ENCODE measurements around the gene BCORL1. TPM values are rescaled to one million over a fixed set of nuclear protein-coding genes. Genes with fewer than 3 reads are reported as not detected.
A peak's percentile ranks its signal among the peaks of the same experiment; 100 is the strongest.

The BCORL1 gene
- total RNA-seq, 2 donors from 2014 or later = 9.9 to 18.8 TPM

DNA sequence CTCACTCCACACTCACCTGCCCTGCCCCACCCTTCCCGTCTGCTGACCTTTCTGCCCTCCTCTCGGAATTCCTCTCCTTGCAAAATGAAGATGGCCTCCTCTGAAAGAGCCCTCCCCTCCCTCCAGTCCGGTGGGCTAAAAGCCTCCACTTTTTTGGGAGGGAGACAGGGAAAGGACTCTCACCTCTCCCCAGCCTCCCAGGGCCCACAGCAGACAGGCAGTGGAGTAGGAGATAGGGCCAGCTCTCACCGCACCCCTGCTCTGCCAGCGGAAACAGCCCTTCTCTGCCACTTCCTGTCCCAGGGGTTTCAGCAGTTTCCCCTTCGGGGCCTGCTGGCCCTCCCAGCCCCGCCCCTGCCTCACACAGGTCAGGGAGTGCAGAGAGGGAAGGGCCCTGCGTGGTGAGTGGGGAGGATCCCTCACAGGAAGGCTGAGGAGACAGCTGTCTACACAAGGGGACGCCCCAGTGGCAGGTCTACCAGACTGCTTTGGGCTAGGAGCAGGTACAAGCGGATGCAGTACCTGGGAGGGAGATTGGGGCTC is 109.6 kb downstream of the BCORL1 start:
- H3K27ac Mint-ChIP-seq = peak overlapping the region; percentile 86 to 97
- H3K27me3 Mint-ChIP-seq = no peaks in the 10 kb centered on the region
- ATAC-seq (peak; percentile 96 to 97), DNase-seq (ENCODE audit: low spot score) (peak; percentile 91)
- no peaks in the 10 kb centered on the region for H3K9me3 Mint-ChIP-seq
- H3K36me3 Mint-ChIP-seq = no peaks in the 10 kb centered on the region
- peak overlapping the region; percentile 81 for H3K4me3 Mint-ChIP-seq
- H3K4me1 Mint-ChIP-seq (ENCODE audit: low read depth in 2 of 2) = peaks cover 25 to 53% of the 10 kb centered on the region in 2 donors

DNA sequence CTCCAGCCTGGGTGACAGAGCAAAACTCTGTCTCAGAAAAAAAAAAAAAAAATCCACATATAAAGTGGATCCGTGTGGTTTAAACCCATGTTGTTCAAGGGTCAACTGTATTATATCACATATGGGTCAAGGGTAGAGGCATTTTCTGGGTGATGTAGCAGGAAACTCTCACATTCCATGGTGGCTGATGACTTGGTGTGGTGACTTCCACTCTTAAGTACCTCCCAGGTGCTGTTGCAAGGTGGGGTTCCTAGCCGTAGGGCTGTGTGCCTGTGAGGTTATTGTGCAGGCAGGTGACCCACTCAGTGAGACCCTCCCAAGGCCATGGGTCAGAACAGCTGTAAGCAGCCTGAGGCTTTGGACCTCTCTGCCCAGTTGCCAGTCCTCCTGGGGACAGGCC is 110.8 kb downstream of the BCORL1 start:
- H3K36me3 Mint-ChIP-seq = no peaks in the 10 kb centered on the region
- peak overlapping the region in 1 of 2 donors; percentile 97 for H3K27ac Mint-ChIP-seq
- H3K4me3 Mint-ChIP-seq = no peak overlapping the region
- DNase-seq (ENCODE audit: low spot score) (no peak), ATAC-seq (no peak)
- H3K27me3 Mint-ChIP-seq = no peaks in the 10 kb centered on the region
- no peaks in the 10 kb centered on the region for H3K9me3 Mint-ChIP-seq
- H3K4me1 Mint-ChIP-seq (ENCODE audit: low read depth in 2 of 2) = peaks cover 21 to 57% of the 10 kb centered on the region in 2 donors

DNA sequence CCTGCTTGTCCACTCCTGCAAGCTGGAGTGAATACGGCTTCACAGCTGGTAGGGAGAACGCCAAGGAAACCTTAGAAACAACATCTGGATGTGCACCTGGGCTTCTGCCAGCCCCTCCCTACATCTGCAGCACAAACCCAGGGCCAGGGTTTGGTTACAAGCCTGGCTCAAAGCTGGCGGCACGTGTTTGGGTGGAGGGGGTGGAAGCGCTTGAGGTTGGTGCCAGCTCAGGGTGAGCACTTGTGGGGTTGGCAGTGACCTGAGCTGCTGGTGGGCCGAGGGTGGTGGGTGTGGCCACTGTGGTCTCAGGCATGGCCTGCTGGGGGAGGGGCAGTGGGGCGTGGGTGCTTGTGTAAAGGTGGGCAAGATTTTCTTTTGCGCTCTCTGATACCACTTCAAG is 112.3 kb downstream of the BCORL1 start:
- Mint-ChIP-seq H3K36me3 (no peaks in the 10 kb centered on the region), H3K9me3 (no peaks in the 10 kb centered on the region), H3K4me1 (ENCODE audit: low read depth in 2 of 2) (peaks cover 22 to 58% of the 10 kb centered on the region in 2 donors), H3K27me3 (no peaks in the 10 kb centered on the region), H3K27ac (peak overlapping the region; percentile 54 to 89), H3K4me3 (no peak overlapping the region)
- DNase-seq (ENCODE audit: low spot score) (no peak), ATAC-seq (no peak)

DNA sequence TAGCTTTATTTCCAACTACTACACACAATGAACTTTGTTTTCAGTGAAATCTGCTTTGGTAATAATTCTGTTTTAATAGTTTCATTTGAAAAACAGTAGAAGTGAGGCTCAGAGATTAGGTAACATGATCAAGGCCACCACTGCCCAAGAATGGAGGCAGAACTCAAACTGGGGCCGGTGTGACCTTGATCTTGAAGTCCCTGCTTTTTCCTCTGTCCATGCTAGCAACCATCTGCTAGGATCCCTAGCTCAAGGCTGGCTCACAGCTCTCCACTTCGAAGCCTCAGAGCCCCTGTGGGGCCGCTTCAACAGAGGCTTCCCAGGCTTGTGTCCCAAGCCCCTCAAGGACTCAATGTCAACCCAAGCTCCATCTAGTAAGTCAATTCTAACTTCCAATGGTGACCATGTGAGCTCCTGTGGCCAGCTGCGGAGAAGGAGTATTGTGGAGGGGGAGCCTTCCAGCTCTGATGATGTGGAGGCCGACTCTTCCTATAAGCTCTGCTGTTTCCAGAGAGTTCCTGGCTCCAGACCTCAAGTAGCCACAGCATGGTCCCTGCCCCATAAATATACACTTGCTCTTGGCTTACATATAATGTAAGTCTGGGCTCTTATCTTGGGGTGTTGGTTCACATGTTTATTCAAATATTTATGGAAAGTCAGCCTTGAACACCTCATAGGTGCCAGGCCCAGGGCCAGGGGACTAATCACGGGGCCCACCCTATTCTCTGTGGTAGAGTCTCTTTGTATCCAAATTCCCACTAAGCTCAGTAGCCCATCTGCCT is 113.0 kb downstream of the BCORL1 start:
- no peaks in the 10 kb centered on the region for H3K36me3 Mint-ChIP-seq
- no peaks in the 10 kb centered on the region for H3K27me3 Mint-ChIP-seq
- H3K9me3 Mint-ChIP-seq = no peaks in the 10 kb centered on the region
- H3K4me1 Mint-ChIP-seq (ENCODE audit: low read depth in 2 of 2) = peaks cover 25 to 61% of the 10 kb centered on the region in 2 donors
- no peak for ATAC-seq
- H3K27ac Mint-ChIP-seq = peak overlapping the region; percentile 54 to 89
- H3K4me3 Mint-ChIP-seq = no peak overlapping the region
- no peak for DNase-seq (ENCODE audit: low spot score)

DNA sequence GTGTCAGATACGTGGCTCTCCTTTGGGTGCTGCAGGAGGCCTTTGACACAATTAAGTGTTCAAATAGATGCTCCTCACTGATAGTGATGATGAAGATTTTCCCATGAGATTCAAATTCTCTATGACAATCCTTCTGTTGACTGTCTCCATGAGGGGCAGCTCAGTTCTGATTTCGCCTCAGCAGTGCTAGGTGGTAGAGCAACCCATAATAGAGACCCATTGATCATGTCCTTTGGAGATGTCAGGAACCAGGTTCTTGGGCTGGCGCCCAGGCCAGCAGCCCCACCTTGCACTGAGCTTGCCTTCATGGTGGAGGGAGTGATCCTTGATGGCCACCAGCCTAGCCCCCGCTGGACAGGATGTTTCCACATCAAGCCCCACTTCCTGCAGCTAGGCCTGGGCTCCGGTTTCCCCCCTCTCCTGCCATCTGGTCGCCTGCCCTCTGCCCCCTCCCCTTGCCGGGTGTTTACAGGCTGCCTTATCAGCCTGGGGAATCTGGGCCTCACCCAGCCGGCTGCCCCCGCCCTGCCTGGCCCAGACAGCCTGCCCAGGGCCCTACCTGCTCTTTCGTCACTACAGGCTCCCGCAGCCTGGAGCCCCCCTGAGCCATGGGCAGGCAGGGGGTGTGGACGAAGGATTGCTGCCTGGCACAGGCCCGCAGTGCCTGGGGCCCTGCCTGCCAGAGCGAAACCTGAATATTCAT is 115.2 kb downstream of the BCORL1 start:
- Mint-ChIP-seq H3K9me3 (no peaks in the 10 kb centered on the region), H3K27me3 (no peaks in the 10 kb centered on the region), H3K36me3 (peaks cover 9% of the 10 kb centered on the region), H3K27ac (peak overlapping the region; percentile 78 to 89), H3K4me3 (peak overlapping the region; percentile 34), H3K4me1 (ENCODE audit: low read depth in 2 of 2) (peaks cover 36 to 60% of the 10 kb centered on the region in 2 donors)
- DNase-seq (ENCODE audit: low spot score) (no peak), ATAC-seq (peak; percentile 57 to 66)

DNA sequence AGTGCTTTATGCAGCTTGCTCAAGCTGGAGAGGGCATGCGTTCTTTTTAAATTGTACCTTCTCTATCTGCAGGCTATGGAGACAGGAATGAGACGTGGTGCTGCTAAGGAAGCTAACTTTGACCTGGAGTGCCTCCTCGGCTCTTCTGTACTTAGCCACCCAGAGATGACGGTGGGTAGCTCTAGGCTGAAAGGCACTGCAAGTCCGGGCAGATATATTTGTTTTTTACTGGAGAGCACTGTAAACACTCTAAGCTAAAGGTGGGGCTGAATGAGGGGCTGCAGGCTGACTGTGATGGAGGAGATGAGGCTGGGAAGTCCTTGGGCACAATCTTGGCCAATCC is 115.7 kb downstream of the BCORL1 start:
- no peaks in the 10 kb centered on the region for H3K27me3 Mint-ChIP-seq
- H3K4me1 Mint-ChIP-seq (ENCODE audit: low read depth in 2 of 2) = peaks cover 40 to 59% of the 10 kb centered on the region in 2 donors
- peak overlapping the region; percentile 78 to 89 for H3K27ac Mint-ChIP-seq
- ATAC-seq (no peak), DNase-seq (ENCODE audit: low spot score) (no peak)
- no peaks in the 10 kb centered on the region for H3K9me3 Mint-ChIP-seq
- peaks cover 10% of the 10 kb centered on the region for H3K36me3 Mint-ChIP-seq
- H3K4me3 Mint-ChIP-seq = peak overlapping the region; percentile 34

DNA sequence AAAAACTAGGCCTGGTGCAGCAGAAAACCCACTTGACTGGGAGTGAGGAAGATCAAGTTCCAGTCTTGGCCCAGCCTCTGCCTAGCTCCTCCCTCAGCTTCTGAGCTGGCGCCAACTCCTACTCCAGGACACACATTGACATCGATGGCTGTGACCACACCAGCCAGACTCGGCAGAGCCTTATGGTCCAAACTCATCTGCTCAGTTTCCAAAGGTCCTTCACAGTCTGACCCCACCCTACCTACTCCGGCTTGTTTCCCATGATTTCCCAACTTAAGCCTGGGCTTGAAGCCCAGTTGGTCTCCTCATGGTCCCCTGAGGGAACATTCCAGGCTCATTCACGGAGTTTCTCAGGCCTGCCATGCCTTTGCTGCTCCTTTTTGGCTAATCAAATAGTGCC is 117.7 kb downstream of the BCORL1 start:
- peak overlapping the region; percentile 78 to 89 for H3K27ac Mint-ChIP-seq

DNA sequence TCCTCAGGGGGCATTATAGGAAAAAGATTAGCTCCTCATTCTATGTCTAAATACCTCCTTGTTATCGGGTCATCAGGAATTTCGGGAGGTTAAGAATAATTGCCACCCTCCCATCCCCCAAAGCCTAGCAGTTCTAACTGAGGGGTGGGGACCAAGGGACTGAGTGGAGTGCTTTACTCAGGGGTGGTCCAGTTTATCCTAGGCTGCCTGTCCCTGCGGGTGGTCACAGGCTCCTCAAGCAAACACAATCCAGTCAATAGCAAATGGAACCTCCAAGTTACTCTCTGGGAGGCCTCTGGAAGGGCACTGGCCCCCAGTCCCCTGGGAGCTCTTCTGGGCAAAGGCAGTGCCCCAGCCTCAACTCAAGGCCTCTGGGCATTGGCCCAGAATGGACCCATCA is 121.2 kb downstream of the BCORL1 start:
- Mint-ChIP-seq H3K27ac (peak overlapping the region; percentile 72 to 80), H3K4me1 (ENCODE audit: low read depth in 2 of 2) (peaks cover 59 to 62% of the 10 kb centered on the region in 2 donors), H3K36me3 (peaks cover 10% of the 10 kb centered on the region), H3K9me3 (no peaks in the 10 kb centered on the region), H3K27me3 (no peaks in the 10 kb centered on the region), H3K4me3 (no peak overlapping the region)
- no peak for DNase-seq (ENCODE audit: low spot score)
- no peak for ATAC-seq

More for the DNA sequence above, 117.7 kb downstream of the BCORL1 start:
- Mint-ChIP-seq H3K36me3 (peaks cover 10% of the 10 kb centered on the region), H3K4me1 (ENCODE audit: low read depth in 2 of 2) (peaks cover 51 to 56% of the 10 kb centered on the region in 2 donors), H3K4me3 (peak overlapping the region; percentile 62), H3K27me3 (no peaks in the 10 kb centered on the region), H3K9me3 (no peaks in the 10 kb centered on the region)
- ATAC-seq = no peak
- DNase-seq (ENCODE audit: low spot score) = no peak

DNA sequence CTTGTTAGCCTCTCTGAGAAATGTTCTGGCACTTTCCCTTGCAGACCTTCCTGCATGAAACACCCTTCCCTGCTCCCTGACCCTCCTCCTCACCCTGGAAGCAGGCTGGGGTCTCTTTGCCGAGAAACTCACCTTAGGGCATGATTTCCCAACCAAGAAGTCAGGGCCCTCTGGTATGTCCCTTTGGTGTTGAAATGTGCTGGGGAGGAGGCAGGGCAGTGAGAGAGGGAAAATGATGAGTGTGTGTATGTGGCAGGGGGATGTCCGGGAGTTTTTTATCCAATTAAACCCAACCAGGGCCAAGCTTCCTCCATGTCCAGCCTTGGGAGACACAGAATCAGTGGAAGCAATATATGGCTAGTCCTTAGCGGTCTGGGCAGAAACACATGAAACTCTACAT is 122.8 kb downstream of the BCORL1 start:
- H3K4me1 Mint-ChIP-seq (ENCODE audit: low read depth in 2 of 2) = peaks cover 58 to 59% of the 10 kb centered on the region in 2 donors

DNA sequence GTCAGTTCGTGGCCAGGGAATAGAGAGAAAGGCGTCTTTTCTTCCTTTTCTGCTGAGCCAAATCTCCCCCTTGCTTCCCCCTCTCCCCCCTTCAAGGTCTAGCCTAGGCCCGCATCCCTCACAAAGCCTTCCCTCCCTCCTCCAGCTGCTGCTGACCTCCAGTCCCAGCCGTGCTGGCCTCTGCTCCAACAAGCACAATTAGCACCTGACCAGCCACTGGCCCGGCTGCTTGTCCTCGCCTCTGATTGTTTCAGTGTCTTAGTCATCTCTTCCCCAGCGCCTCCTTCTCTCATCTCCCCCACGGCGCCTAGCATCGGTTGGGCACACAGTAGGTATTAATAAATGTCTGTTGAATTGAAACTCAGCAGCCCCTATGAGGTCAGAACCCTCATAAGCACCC is 123.6 kb downstream of the BCORL1 start:
- H3K4me3 Mint-ChIP-seq = peak overlapping the region; percentile 78
- no peaks in the 10 kb centered on the region for H3K9me3 Mint-ChIP-seq
- H3K27me3 Mint-ChIP-seq = peaks cover 0 to 2% of the 10 kb centered on the region in 2 donors
- peak overlapping the region; percentile 81 to 84 for H3K27ac Mint-ChIP-seq
- DNase-seq (ENCODE audit: low spot score) (no peak), ATAC-seq (no peak)
- peaks cover 50 to 51% of the 10 kb centered on the region in 2 donors for H3K4me1 Mint-ChIP-seq (ENCODE audit: low read depth in 2 of 2)
- H3K36me3 Mint-ChIP-seq = peaks cover 5% of the 10 kb centered on the region

More for the DNA sequence above, 122.8 kb downstream of the BCORL1 start:
- Mint-ChIP-seq H3K36me3 (peaks cover 10% of the 10 kb centered on the region), H3K27me3 (peaks cover 0 to 2% of the 10 kb centered on the region in 2 donors), H3K27ac (peak overlapping the region; percentile 62 to 84), H3K4me3 (peak overlapping the region; percentile 62), H3K9me3 (no peaks in the 10 kb centered on the region)
- no peak for ATAC-seq
- DNase-seq (ENCODE audit: low spot score) = no peak

Other genes starting within 250 kb of the BCORL1 start
- under 1 TPM; 0.14 to 0.55 TPM for gene XPNPEP2, start 243.7 kb upstream of the BCORL1 start, total RNA-seq
- 100 to 1,000 TPM; 243 to 317 TPM for gene SASH3, start 202.7 kb upstream of the BCORL1 start, total RNA-seq
- 10 to 100 TPM; 10.3 to 11.1 TPM for gene ZDHHC9, start 138.7 kb upstream of the BCORL1 start, total RNA-seq
- gene UTP14A, start 76.5 kb upstream of the BCORL1 start, total RNA-seq = 10 to 100 TPM; 31.5 to 54.8 TPM
- gene ELF4, start 127.9 kb downstream of the BCORL1 start, total RNA-seq = 10 to 100 TPM; 38.8 to 71.0 TPM
- 10 to 100 TPM; 38.6 to 49.1 TPM for gene AIFM1, start 183.2 kb downstream of the BCORL1 start, total RNA-seq
- gene RAB33A, start 189.3 kb downstream of the BCORL1 start, total RNA-seq = 10 to 100 TPM; 25.4 to 44.2 TPM

Data from natural killer cell treated with Interleukin-12 subunit alpha and Interleukin-12 subunit beta and Interleukin-15 and Interleukin-18, amount 100 ng/mL, for 72 hours (primary cell).